Ramos (cell line): ENCODE results near the gene RIT2.

ENCODE experiments used
- in situ Hi-C: fragments of 300-500 bp; cut with MboI; formaldehyde crosslinking; loops from one replicate; pipeline ENCODE4 v1.14.3; 2022; ENCODE audit warnings: low sequenced_read_pairs; ENCODE audit not compliant: unreplicated experiment

Gene RIT2

GRCh38 chr18:43017622-43018021 is 97.9 kb downstream of the RIT2 start:
- in situ Hi-C loops: no loop called here

DNA sequence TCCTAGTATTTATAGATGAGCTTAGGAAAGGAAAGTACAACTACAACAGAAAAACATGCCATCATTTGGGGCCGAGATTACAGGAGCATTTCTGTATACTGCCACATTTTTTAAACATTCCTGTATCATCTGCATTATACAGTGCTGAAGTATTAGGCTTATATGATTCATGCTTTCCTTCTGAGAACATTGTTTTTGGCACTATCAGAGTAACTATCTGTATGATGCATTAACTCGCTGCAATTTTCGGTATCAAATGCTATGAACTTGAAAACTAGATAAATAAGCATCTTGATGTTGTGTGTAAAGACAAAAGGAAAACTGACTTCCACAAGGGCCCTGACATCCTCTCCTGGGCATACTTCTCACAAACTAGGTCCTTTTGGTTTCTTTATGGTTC is 102.0 kb downstream of the RIT2 start:
- in situ Hi-C loops: no loop called here

GRCh38 chr18:43012951-43013350 is 102.5 kb downstream of the RIT2 start:
- in situ Hi-C loops: no loop called here

- in situ Hi-C loops: no loop called here
Measured at GRCh38 chr18:43010611-43011010, 104.9 kb downstream of the RIT2 start.

DNA sequence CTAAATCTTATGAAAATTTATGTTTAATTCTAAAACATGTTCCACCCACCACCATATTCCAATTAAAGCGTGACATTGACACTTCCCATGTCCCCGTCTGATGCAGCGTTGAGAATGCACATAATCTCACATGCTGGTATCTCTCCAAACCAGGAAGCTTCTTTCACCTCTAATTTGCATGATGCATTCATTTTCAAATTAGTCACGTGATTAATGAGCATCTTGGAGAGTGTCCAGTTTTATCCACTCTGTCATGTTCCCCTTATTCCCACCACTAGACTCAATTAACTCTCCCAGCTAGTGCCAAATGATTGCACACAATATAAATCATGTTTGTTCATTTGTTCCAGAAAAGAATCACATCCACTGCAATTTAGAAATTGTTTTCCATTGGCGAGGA is 105.8 kb downstream of the RIT2 start:
- in situ Hi-C loops: no loop called here

- in situ Hi-C loops: no loop called here
Measured at GRCh38 chr18:43007365-43007764, 108.1 kb downstream of the RIT2 start.

- in situ Hi-C loops: no loop called here
Measured at GRCh38 chr18:43004421-43004820, 111.1 kb downstream of the RIT2 start.

DNA sequence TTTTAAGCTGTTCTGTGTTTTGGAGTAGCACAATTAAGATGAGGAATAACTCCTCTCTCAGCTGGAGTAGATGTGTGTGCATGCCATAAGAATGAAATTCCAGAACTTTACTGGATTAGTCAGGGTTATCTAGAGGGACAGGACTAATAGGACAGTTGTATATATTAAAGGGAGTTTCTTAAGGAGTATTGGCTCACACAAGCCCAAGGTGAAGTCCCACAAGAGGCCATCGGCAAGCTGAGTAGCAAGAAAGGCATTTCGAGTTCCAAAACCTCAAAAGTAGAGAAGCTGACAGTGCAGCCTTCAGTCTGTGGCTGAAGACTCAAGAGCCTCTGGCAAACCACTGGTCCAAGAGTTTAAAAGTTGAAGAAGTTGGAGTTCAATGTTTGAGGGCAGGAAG is 113.7 kb downstream of the RIT2 start:
- in situ Hi-C loops: no loop called here

GRCh38 chr18:42996824-42997223 is 118.7 kb downstream of the RIT2 start:
- in situ Hi-C loops: no loop called here

DNA sequence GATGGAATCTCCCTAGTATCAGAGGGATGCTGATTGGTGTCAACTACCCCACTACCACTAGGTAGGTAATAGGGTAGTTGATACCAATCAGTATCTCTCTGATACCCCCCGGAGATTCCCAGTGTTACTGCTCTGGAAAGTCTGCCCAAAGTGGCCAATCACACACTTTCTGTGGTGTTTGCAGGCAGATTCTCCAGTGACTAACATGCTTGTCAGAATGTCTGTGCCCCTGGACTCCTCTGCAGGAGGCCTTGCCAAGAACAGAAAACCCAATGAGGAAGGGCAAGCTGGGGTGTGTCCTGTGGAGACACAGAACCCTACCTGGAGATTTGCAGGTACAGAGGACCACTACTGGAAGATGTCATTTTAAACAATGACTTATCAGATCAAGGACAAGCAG is 135.1 kb downstream of the RIT2 start:
- in situ Hi-C loops: no loop called here

DNA sequence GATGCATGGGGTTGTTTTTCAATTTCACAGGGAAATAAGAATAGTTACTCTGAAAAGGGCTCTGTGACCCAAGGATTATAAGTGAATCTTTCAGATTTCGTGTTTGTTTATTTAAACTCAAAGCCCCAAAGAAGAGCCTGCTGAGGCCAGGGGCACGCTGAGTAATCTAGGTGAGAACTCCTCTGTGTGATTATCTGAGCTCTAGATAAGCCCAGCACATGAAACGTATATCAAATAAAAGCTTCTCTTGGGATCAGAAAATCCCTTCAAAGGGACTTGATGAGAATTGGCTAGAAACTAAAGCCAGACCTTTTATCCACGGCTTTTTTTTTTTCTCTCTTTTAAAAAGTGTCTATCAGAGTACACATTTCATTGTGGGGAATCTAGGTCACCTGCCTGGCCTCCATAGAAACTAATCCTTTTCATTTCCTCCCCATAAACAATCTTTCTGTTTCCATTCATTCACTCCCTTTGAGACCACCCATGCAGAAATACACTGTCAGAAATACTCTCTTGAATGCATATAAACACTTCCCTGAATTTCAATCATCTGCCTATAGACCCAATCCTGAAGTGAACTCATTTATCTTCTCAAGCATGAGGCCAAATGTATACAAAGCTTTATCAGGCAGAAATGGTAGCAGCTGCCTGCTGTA is 137.4 kb downstream of the RIT2 start:
- in situ Hi-C loops: no loop called here

GRCh38 chr18:42976869-42977590 is 138.5 kb downstream of the RIT2 start:
- in situ Hi-C loops: no loop called here

DNA sequence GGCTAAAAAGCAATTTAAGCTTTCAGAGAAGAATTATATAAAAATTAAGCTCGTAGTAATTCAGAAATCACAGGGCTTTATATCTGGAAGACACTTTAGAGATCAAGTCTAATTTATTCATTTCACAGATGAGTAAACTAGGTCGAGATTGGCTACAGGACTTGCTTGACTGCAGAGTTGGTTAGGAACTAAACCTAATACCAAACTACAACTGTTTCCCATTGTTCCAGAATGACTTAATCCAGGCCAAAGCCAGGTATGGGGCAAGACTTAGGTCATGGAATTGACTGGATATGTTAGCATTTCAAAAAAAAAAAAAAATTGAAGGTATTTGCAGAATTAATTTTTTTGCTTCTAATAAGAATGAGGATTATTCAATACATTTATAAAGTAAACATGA is 146.1 kb downstream of the RIT2 start:
- in situ Hi-C loops: no loop called here

GRCh38 chr18:42961298-42961697 is 154.2 kb downstream of the RIT2 start:
- in situ Hi-C loops: no loop called here

DNA sequence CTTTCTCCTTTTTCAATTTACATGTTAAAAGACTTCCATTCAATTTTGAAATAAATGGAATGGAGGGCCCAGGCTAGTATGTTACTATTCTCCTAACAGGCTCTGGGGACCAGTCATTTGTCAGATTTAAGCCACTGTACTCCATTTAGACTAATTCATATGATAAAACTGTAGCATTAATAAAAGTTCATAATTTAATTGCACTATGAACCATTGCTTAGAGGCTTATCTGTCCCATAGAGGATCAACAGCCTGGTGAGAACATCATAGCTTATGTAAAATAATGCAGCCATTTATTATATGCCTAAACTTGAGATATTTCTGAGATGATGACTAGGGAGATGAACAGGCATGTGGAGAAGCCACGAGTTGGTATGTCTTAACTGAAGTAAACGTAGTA is 156.0 kb downstream of the RIT2 start:
- in situ Hi-C loops: no loop called here

GRCh38 chr18:42958353-42958752 is 157.1 kb downstream of the RIT2 start:
- in situ Hi-C loops: no loop called here

DNA sequence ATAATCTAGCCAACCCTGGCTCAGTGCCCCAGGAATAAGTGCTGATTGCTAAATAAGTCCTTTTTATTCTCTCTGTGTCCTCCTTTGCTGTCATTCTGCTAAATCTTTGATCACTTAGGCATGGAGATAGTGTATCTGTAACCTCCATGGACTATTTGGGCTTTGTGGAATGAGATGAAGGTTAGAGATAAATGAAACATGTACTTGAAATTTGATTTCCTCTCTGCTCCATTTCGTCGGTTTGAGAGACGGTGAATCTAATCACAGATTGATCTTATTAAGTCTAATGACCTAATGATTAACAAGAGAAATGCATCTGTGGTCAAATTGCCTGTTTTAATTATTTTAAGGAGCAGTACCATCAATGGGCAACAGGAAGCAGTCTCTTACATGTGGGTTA is 159.2 kb downstream of the RIT2 start:
- in situ Hi-C loops: no loop called here

DNA sequence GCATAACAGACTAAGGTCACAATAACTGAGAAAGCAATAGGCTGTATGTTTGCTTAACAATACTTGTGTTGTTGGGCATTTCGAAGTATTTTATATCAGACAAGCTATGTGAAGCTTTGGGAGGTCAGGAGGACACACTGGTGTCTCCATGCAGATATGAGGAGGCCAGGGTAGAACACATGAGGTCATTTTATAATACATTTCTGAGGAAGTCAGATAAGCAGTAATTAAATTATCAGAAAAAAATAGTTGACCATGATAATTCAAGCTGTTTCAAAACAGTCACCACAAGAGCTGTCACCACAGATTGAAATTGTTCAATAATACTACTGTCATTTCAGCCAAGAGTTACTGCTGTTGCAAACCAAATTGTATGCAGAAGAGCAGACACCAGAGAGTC is 160.6 kb downstream of the RIT2 start:
- in situ Hi-C loops: no loop called here

- in situ Hi-C loops: no loop called here
Measured at GRCh38 chr18:42953306-42953705, 162.2 kb downstream of the RIT2 start.

DNA sequence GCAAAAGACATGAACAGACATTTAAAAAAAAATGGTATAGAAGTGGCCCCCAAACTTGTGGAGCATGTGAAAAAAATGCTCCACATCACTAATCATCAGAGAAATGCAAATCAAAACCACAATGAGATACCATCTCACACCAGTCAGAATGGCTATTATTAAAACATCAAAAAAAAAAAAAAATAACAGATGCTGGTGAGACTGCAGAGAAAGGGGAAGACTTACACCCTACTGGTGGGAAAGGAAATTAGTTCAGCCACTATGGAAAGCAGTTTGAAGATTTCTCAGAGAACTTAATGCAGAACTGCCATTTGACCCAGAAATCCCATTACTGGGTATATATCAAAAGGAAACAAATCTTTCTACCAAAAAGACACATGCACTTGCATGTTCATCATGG is 164.8 kb downstream of the RIT2 start:
- in situ Hi-C loops: no loop called here

- in situ Hi-C loops: no loop called here
Measured at GRCh38 chr18:42948831-42949230, 166.7 kb downstream of the RIT2 start.

DNA sequence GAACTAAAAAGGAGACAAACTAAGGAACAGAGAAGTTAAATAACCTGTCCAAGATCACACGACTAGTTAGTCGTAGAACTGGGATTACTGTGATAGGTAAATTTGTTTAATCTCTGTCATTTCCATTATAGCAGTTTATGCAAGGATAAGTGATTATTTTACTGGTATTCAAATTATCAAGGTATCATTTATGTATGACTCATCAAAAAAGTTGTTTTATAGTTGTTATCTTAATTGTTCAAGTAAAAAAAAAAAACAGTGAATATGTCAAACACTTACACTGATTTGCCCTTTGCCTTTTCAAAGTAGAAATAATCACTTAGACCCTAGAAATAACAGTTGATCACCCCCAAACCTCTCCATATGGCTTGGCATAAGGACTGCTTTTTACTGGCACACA is 173.6 kb downstream of the RIT2 start:
- in situ Hi-C loops: no loop called here
